HG03378 (cell line): ENCODE results near the gene H2AZ2.

Source experiments
- ATAC-seq: cut with Tn5 transposase; IDR thresholded peaks from one replicate; pipeline ENCODE4 v1.9.1; 2021; ENCODE audit warnings: mild to moderate bottlenecking, moderate library complexity; ENCODE audit not compliant: unreplicated experiment

The H2AZ2 gene

GRCh38 chr7:44847920-44848634 lies at the start of gene H2AZ2:
H2AZ2 (minus strand) TSS chr7:44848087; CDS start chr7:44847971, 116 bp downstream.
- ATAC-seq: peak; percentile 88

GRCh38 chr7:44897309-44897708 lies 49.4 kb upstream of the H2AZ2 start:
- ATAC-seq: no peak

- no peak for ATAC-seq
Measured at GRCh38 chr7:44894888-44895580, 47.1 kb upstream of the H2AZ2 start.

- ATAC-seq: no peak
Measured at GRCh38 chr7:44893710-44894234, 45.9 kb upstream of the H2AZ2 start.

GRCh38 chr7:44891791-44892190 lies 43.9 kb upstream of the H2AZ2 start:
- no peak for ATAC-seq

- ATAC-seq: no peak
Measured at GRCh38 chr7:44891372-44891771, 43.5 kb upstream of the H2AZ2 start.

GRCh38 chr7:44889086-44889781 lies 41.3 kb upstream of the H2AZ2 start:
- ATAC-seq: no peak

- no peak for ATAC-seq
Measured at GRCh38 chr7:44887293-44887692, 39.4 kb upstream of the H2AZ2 start.

- peak; percentile 87 for ATAC-seq
Measured at GRCh38 chr7:44885394-44886317, 37.8 kb upstream of the H2AZ2 start, which contains the start of gene PURB. PURB (minus strand) TSS chr7:44885530; CDS start chr7:44885348, 182 bp downstream.

- peak; percentile 13 for ATAC-seq
Measured at GRCh38 chr7:44884621-44885393, 36.9 kb upstream of the H2AZ2 start.

GRCh38 chr7:44883961-44884620 lies 36.2 kb upstream of the H2AZ2 start:
- ATAC-seq: no peak

GRCh38 chr7:44882899-44883298 lies 35.0 kb upstream of the H2AZ2 start:
- ATAC-seq: no peak

GRCh38 chr7:44881610-44882009 lies 33.7 kb upstream of the H2AZ2 start:
- ATAC-seq: no peak

- ATAC-seq: no peak
Measured at GRCh38 chr7:44881066-44881600, 33.2 kb upstream of the H2AZ2 start.

- ATAC-seq: no peak
Measured at GRCh38 chr7:44880317-44881018, 32.6 kb upstream of the H2AZ2 start.

- ATAC-seq: no peak
Measured at GRCh38 chr7:44876393-44876792, 28.5 kb upstream of the H2AZ2 start.

- ATAC-seq: no peak
Measured at GRCh38 chr7:44875241-44875640, 27.4 kb upstream of the H2AZ2 start.

GRCh38 chr7:44872787-44873186 lies 24.9 kb upstream of the H2AZ2 start:
- no peak for ATAC-seq
